T-helper 17 cell (primary cell): ENCODE measurements around the gene GSTT2B. TPM values are rescaled to one million over a fixed set of nuclear protein-coding genes. Genes with fewer than 3 reads are reported as not detected.
"Not testable (repeated sequence)": the region's sequence is repeated elsewhere in the genome, so short reads cannot be mapped to it uniquely, and the experiment has no call there.

Experiments
- ATAC-seq: fragments of 150-1000 bp; cut with Tn5 transposase; 2 replicates; pipeline ENCODE4 v1.10.0; 2021; ENCODE audit warnings: mild to moderate bottlenecking, moderate library complexity
- DNase-seq, 3 donors: peaks; one replicate each; pipeline versions ENCODE4 v3.0.0 to v3.0.0-alpha.2; 2020 to 2021
- H3K9me3 ChIP-seq: one replicate; pipeline ENCODE4 v1.7.0; 2013; ENCODE audit warnings: low read length, mild to moderate bottlenecking; ENCODE audit not compliant: control insufficient read depth, poor library complexity, severe bottlenecking
- H3K27ac Mint-ChIP-seq: one replicate; pipeline ENCODE4 v1.8.0; 2022; ENCODE audit warnings: mild to moderate bottlenecking, moderate library complexity, mixed read lengths
- H3K27me3 Mint-ChIP-seq: one replicate; pipeline ENCODE4 v1.8.0; 2022; ENCODE audit warnings: mixed read lengths
- H3K36me3 Mint-ChIP-seq: one replicate; pipeline ENCODE4 v1.8.0; 2022; ENCODE audit warnings: low read depth, mixed read lengths
- H3K4me1 Mint-ChIP-seq: one replicate; pipeline ENCODE4 v1.8.0; 2022; ENCODE audit warnings: mild to moderate bottlenecking, mixed read lengths
- H3K4me3 Mint-ChIP-seq: one replicate; pipeline ENCODE4 v1.8.0; 2022; ENCODE audit warnings: mild to moderate bottlenecking, moderate library complexity, mixed read lengths
- total RNA-seq, 4 donors: library from RNA in 2 of 4; stranded (reverse) in 2 of 4; gene quantifications; one replicate each; pipeline ENCODE4 v1.2.3 and lab custom pipeline; 2022 to 2026

The GSTT2B gene
- total RNA-seq: not detected
- total RNA-seq (lab: John Stamatoyannopoulos, UW): 0 to 0.12 reads per million in 2 donors

- not testable (repeated sequence) for H3K36me3 Mint-ChIP-seq, H3K4me3 Mint-ChIP-seq, ATAC-seq, H3K27me3 Mint-ChIP-seq, H3K4me1 Mint-ChIP-seq, H3K27ac Mint-ChIP-seq, DNase-seq, H3K9me3 ChIP-seq
These were observed at the start of gene GSTT2B for GRCh38 chr22:23961084-23961771. Gene GSTT2B (minus strand): TSS chr22:23961195. CDS start chr22:23961131, 64 bp downstream.

GRCh38 chr22:24010018-24010391 lies 49.0 kb upstream of the GSTT2B start:
- no peak for DNase-seq
- peaks cover 27% of the 10 kb centered on the region for H3K4me1 Mint-ChIP-seq
- H3K9me3 ChIP-seq: no peaks in the 10 kb centered on the region
- ATAC-seq: no peak
- peaks cover 2% of the 10 kb centered on the region for H3K36me3 Mint-ChIP-seq
- H3K27ac Mint-ChIP-seq: peak overlapping the region; percentile 78
- no peaks in the 10 kb centered on the region for H3K27me3 Mint-ChIP-seq
- peak overlapping the region; percentile 19 for H3K4me3 Mint-ChIP-seq

GRCh38 chr22:24009227-24010017 lies 48.4 kb upstream of the GSTT2B start:
- Mint-ChIP-seq H3K36me3 (peaks cover 2% of the 10 kb centered on the region), H3K27me3 (no peaks in the 10 kb centered on the region), H3K4me1 (peaks cover 23% of the 10 kb centered on the region), H3K4me3 (no peak overlapping the region), H3K27ac (peak overlapping the region; percentile 78)
- DNase-seq (no peak), ATAC-seq (no peak)
- H3K9me3 ChIP-seq: no peaks in the 10 kb centered on the region

GRCh38 chr22:24008381-24009226 lies 47.6 kb upstream of the GSTT2B start:
- H3K27ac Mint-ChIP-seq: no peak overlapping the region
- ATAC-seq (no peak), DNase-seq (no peak)
- H3K27me3 Mint-ChIP-seq: peaks cover 6% of the 10 kb centered on the region
- H3K36me3 Mint-ChIP-seq: peaks cover 2% of the 10 kb centered on the region
- H3K4me1 Mint-ChIP-seq: peaks cover 17% of the 10 kb centered on the region
- H3K4me3 Mint-ChIP-seq: no peak overlapping the region
- no peaks in the 10 kb centered on the region for H3K9me3 ChIP-seq

- DNase-seq (no peak), ATAC-seq (no peak)
- H3K4me3 Mint-ChIP-seq: no peak overlapping the region
- H3K27ac Mint-ChIP-seq: no peak overlapping the region
- H3K9me3 ChIP-seq: no peaks in the 10 kb centered on the region
- H3K4me1 Mint-ChIP-seq: peaks cover 13% of the 10 kb centered on the region
- H3K27me3 Mint-ChIP-seq: peaks cover 12% of the 10 kb centered on the region
- H3K36me3 Mint-ChIP-seq: peaks cover 2% of the 10 kb centered on the region
These were observed 47.0 kb upstream of the GSTT2B start for GRCh38 chr22:24008022-24008283.

GRCh38 chr22:24007253-24008021 lies 46.4 kb upstream of the GSTT2B start:
- ATAC-seq (no peak), DNase-seq (no peak)
- peaks cover 12% of the 10 kb centered on the region for H3K27me3 Mint-ChIP-seq
- H3K4me3 Mint-ChIP-seq: no peak overlapping the region
- H3K9me3 ChIP-seq: no peaks in the 10 kb centered on the region
- H3K36me3 Mint-ChIP-seq: peaks cover 2% of the 10 kb centered on the region
- H3K4me1 Mint-ChIP-seq: peaks cover 13% of the 10 kb centered on the region
- H3K27ac Mint-ChIP-seq: no peak overlapping the region

GRCh38 chr22:24006914-24007214 lies 45.9 kb upstream of the GSTT2B start:
- H3K9me3 ChIP-seq: no peaks in the 10 kb centered on the region
- no peak for DNase-seq
- Mint-ChIP-seq H3K36me3 (peaks cover 2% of the 10 kb centered on the region), H3K27ac (no peak overlapping the region), H3K4me3 (no peak overlapping the region), H3K27me3 (peaks cover 18% of the 10 kb centered on the region), H3K4me1 (peaks cover 16% of the 10 kb centered on the region)
- ATAC-seq: no peak

- Mint-ChIP-seq H3K36me3 (peaks cover 2% of the 10 kb centered on the region), H3K4me3 (no peak overlapping the region), H3K27me3 (peaks cover 23% of the 10 kb centered on the region), H3K4me1 (peaks cover 14% of the 10 kb centered on the region), H3K27ac (no peak overlapping the region)
- ATAC-seq: no peak
- DNase-seq: no peak
- H3K9me3 ChIP-seq: no peaks in the 10 kb centered on the region
These were observed 45.4 kb upstream of the GSTT2B start for GRCh38 chr22:24006207-24006913.

- Mint-ChIP-seq H3K27me3 (peaks cover 26% of the 10 kb centered on the region), H3K27ac (no peak within 1 kb of the TSS), H3K36me3 (peaks cover 2% of the 10 kb centered on the region), H3K4me3 (no peak within 1 kb of the TSS), H3K4me1 (peaks cover 8% of the 10 kb centered on the region)
- no peak for ATAC-seq
- no peak for DNase-seq
- no peaks in the 10 kb centered on the region for H3K9me3 ChIP-seq
These were observed 44.2 kb upstream of the GSTT2B start, which contains the start of gene GSTT4 for GRCh38 chr22:24005201-24005600. Gene GSTT4 (minus strand): TSS chr22:24005453. CDS start chr22:24005356, 97 bp downstream.

- Mint-ChIP-seq H3K27me3 (peaks cover 31% of the 10 kb centered on the region), H3K4me1 (peaks cover 6% of the 10 kb centered on the region), H3K36me3 (peaks cover 2% of the 10 kb centered on the region), H3K4me3 (no peak overlapping the region), H3K27ac (no peak overlapping the region)
- ATAC-seq: no peak
- H3K9me3 ChIP-seq: no peaks in the 10 kb centered on the region
- no peak for DNase-seq
These were observed 42.9 kb upstream of the GSTT2B start for GRCh38 chr22:24003887-24004286.

GRCh38 chr22:24002851-24003250 lies 41.9 kb upstream of the GSTT2B start:
- H3K4me3 Mint-ChIP-seq: no peak overlapping the region
- ATAC-seq (no peak), DNase-seq (no peak)
- no peak overlapping the region for H3K27ac Mint-ChIP-seq
- H3K27me3 Mint-ChIP-seq: peaks cover 31% of the 10 kb centered on the region
- peaks cover 7% of the 10 kb centered on the region for H3K4me1 Mint-ChIP-seq
- peaks cover 2% of the 10 kb centered on the region for H3K36me3 Mint-ChIP-seq
- no peaks in the 10 kb centered on the region for H3K9me3 ChIP-seq

- Mint-ChIP-seq H3K36me3 (peaks cover 2% of the 10 kb centered on the region), H3K4me1 (peaks cover 11% of the 10 kb centered on the region), H3K27ac (no peak overlapping the region), H3K27me3 (peaks cover 31% of the 10 kb centered on the region), H3K4me3 (no peak overlapping the region)
- no peak for DNase-seq
- no peaks in the 10 kb centered on the region for H3K9me3 ChIP-seq
- ATAC-seq: no peak
These were observed 41.3 kb upstream of the GSTT2B start for GRCh38 chr22:24002272-24002671.
